HG02571 (cell line): ENCODE data around the gene MED17.
"Not testable (repeated sequence)": the region's sequence is repeated elsewhere in the genome, so short reads cannot be mapped to it uniquely, and the experiment has no call there.

Source experiments
- ATAC-seq: cut with Tn5 transposase; IDR thresholded peaks from one replicate; pipeline ENCODE4 v1.9.1; 2021; ENCODE audit warnings: mild to moderate bottlenecking, moderate library complexity; ENCODE audit not compliant: unreplicated experiment

Gene MED17, protein sequence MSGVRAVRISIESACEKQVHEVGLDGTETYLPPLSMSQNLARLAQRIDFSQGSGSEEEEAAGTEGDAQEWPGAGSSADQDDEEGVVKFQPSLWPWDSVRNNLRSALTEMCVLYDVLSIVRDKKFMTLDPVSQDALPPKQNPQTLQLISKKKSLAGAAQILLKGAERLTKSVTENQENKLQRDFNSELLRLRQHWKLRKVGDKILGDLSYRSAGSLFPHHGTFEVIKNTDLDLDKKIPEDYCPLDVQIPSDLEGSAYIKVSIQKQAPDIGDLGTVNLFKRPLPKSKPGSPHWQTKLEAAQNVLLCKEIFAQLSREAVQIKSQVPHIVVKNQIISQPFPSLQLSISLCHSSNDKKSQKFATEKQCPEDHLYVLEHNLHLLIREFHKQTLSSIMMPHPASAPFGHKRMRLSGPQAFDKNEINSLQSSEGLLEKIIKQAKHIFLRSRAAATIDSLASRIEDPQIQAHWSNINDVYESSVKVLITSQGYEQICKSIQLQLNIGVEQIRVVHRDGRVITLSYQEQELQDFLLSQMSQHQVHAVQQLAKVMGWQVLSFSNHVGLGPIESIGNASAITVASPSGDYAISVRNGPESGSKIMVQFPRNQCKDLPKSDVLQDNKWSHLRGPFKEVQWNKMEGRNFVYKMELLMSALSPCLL

GRCh38 chr11:93784145-93784934, at the start of gene MED17:
TSS of gene MED17 (plus strand) at chr11:93784282. CDS start at chr11:93784514, 232 bp downstream.
- ATAC-seq, result peak; percentile 97

- ATAC-seq, result no peak
These were observed 49.5 kb upstream of the MED17 start for GRCh38 chr11:93734427-93735222.

DNA sequence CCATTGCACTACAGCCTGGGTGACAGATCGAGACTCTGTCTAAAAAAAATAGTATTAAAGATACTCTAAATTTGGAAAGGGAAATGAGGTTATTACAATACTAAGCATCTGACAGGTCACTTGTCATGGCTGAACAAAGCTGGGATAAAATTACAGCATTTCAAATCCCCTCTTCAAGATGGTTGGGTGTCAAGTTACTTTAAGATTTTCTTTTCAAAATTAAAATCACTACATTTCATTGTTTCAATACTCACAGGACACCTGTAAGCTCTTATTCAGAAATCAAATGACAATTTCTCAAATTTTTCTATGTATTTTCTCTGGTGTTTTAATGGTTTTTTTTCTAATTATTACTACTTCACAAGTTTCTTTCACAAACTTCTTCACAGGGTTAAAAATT, 48.5 kb upstream of the MED17 start:
- ATAC-seq, result no peak

- no peak for ATAC-seq
These were observed 48.0 kb upstream of the MED17 start for GRCh38 chr11:93736129-93736528.

DNA sequence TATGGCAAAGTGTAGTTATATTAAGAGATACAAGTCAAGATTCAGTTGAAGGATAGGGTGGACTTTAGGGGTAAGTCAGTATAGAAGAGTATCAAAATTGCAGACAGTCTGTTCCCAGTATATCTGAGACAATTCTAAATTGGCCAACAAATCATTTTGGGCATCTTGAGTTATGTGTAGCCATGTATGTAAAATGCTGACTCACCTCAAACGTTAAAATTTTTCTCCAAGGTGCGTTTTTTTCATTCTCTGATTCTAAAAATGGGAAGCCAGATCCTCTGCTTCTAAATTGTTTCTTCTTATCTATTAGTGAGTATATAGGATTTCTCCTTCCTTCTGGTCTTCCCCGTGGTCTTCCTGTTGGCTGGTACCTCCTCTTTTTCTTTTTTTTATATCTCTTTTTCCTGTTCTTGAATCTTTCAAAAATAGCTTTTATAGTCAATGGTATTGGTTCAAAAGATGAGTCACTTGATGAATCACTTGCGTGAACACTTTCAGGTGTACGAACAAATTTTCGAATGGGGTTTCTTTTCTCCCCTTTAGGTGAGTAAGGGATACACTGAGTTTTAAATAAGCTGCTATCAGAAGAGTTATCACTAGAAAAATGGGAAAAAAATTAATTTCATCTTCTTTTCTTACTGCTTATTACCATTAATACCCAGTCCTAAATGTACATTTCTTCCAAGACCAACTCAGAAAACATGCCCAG, 46.0 kb upstream of the MED17 start:
- no peak for ATAC-seq

DNA sequence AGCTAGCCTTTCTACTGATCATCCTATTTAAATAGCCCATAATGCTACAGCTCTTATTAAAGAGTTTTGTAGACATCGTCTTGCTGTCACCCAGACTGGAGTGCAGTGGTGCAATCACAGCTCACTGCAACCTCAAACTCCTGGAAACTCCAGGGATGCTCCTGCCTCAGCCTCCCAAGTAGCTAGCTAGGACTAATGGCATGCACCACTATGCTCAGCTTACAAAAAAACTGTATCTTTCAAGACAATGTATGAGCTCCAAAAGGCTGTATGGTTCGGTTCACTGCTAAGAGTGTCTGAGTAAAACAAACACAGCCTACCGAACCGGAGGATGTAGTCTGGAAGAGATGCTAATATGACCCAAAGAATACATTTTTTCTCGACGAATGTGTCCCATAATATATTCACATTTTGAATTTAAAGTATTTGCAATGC, 45.4 kb upstream of the MED17 start:
- ATAC-seq, result no peak

DNA sequence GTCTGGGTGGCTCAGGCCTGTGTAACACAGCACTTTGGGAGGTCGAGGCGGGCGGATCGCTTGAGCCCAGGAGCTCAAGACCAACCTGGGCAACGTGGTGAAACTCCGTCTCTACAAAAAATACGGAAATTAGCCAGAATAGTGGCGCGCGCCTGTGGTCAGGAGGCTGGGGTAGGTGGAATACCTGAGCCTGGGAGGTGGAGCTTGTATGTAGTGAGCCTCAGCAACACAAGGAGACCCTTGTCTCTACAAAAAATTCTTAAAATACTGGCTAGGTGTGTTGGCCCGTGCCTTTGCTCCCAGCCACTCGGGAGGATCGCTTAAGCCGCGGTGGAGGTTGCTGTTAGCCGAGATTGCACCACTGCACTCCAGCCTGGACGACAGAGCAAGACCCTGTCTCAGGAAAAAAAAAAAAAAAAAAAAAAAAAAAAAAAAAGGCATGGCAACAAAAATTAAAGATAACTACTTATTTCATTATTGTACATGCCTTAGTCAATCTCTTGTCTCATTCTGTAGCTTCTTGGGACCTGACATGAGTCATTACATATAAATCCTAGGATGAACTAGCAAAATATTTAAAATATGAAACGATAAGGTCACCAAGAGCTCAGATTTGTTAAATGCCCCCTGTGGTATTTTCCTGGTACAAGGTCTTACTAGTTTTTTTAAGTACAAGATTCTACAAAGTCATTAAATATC, 43.9 kb upstream of the MED17 start:
- ATAC-seq, result no peak

GRCh38 chr11:93740730-93741093, 43.4 kb upstream of the MED17 start:
- peak; percentile 37 for ATAC-seq

DNA sequence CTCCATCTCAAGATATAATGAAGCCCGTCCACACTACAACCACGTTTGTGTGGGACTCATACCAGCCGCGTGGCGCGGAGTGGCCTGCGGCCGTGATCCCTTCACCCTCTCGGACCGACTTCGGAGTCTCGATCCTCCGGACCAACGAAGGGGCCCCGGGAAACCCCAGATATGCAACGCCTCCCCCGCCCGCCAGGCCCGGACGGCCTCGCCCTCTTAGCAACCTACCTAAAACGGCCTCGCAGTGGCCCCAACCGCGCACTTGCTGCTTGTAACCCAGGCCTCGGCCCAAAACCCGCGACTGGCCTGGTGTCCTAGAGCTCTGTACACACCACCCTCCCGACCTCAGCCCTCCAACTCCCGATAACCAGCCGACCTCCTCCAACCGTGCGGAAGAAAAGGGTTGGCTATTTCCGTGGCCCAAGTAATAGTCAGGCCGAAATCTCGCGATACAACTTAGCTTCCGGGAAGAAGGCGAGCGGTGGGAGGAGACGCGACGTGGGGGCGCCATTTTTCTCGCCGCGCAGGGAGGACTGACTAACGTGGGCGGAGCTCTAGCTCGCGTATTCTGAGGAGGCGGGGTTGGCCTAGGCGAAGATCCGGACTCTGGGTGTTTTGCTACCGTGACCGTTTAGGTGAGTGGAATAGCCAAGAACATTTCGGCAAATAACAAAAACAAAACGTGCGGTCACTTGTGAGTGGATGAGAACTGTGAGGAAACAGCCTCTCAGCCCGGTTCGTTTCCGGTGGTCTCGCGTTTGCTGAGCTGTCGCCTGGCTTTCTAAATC, 42.8 kb upstream of the MED17 start, which contains the start of the genes C11orf54 and TAF1D:
C11orf54 (plus strand) TSS at position 579 of the 788 bp plus-strand sequence. CDS start 5,722 bp downstream, outside the sequence.
TAF1D (minus strand) TSS at position 402 of the 788 bp plus-strand sequence. CDS start 2,191 bp downstream, outside the sequence.
- ATAC-seq, result peak; percentile 81

DNA sequence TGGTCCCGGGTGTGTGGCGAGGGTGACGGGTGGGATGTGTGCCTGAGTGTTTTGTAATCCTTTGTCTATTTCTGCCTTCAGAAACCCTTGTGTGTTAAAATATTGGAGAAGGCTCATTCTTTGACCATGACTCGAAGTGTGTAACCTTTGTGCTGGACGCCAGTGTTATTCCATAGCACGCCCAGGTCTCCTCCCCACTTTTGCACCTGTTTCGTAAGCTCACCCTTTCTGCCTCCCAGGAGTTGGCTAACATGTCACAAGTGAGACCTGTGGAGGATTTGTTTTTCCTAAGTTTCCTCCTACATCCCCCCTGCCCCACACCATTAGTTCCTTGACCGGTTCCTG, 42.2 kb upstream of the MED17 start:
- ATAC-seq, result peak; percentile 20

DNA sequence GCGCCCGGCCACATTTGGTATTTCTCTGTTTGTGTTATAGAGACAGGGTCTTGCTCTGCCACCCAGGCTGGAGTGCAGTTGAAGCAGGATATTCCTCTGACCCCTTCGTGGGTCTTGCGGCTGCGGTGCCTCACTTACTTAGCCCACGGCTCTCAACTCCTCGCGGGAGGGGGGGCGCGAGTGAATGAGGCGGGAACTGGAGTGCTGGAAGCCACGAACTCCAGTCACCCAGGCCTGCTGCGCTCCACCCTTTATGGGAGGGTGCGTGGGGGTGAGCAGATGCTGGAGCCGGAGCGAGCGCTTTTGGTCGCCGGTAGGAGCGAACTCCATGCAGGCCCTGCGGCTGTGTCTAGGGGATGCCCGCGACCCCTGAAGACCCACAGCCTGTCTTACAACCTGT, 40.8 kb upstream of the MED17 start:
- no peak for ATAC-seq

DNA sequence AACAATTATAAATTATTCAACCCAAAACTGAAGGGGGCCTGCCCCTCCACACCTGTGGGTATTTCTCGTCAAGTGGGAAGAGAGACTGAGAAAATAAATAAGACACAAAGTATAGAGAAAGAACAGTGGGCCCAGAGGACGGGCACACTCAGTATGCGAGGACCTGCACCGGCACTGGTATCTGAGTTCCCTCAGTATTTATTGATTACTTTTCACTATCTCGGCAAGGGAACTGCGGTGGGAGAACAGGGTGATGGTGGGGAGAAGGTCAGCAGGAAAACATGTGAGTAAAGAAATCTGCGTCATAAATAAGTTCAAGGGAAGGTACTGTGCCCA, 39.4 kb upstream of the MED17 start:
- ATAC-seq, result no peak

GRCh38 chr11:93745005-93745755, 38.9 kb upstream of the MED17 start:
- ATAC-seq, result not testable (repeated sequence)

DNA sequence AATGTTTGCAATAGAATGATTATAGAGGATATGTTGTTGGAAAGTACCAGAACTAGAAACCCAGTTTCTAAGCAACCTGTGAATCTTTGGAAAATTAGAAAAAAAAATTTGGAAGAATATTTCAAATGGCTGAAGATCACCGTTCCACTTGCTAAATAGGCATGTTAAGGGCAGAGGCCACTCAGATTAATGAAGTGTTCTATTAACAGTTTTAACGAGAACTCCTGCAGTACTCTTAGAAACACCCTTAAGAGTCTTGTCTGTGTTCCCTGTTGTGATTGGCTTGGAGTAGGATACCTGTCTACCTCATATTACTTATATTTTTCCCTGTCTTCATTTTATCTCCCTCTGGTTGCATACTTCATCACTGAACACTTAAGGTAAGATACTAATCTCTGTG, 38.0 kb upstream of the MED17 start:
- no peak for ATAC-seq

DNA sequence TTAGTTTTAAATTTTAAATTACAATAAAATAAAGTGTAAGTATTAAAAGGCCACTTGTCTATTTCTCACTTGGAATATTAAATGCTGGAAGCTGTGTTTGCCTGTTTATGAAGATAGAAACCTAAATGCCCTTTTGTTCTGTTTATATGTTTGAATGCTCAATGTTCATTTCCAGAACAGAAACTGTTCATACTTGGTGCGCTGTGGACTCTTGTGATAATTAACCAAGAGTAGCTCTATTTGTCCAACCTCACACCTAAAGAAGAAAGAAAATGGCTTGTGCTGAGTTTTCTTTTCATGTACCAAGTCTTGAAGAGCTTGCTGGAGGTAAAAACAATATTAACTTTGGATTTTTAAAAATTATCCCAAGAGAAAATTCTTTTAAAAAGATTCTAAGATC, 37.0 kb upstream of the MED17 start:
- peak; percentile 80 for ATAC-seq

DNA sequence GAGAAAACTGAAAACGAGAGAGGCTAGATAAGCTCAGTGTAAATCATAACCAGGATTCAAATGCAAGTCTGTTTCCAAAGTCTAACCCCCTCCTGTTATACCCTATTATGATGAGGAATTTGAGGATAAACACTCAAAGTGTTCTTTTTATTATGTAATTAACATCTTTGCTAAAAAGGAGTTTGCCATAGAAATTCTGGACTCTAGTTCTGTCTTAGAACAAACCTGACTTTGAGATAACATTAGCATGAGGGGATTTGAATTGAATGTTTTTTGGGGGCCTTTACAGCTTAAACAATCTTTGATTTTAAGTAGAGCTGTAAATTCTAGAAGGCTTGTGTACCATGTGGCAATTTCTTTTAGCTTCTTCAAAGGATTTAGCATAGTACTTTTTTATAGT, 33.1 kb upstream of the MED17 start:
- no peak for ATAC-seq

GRCh38 chr11:93753241-93753640, 30.8 kb upstream of the MED17 start:
- ATAC-seq, result no peak

GRCh38 chr11:93756748-93757147, 27.3 kb upstream of the MED17 start:
- no peak for ATAC-seq
